ENCODE data around the gene ARHGEF28.

ARHGEF28 gene

DNA sequence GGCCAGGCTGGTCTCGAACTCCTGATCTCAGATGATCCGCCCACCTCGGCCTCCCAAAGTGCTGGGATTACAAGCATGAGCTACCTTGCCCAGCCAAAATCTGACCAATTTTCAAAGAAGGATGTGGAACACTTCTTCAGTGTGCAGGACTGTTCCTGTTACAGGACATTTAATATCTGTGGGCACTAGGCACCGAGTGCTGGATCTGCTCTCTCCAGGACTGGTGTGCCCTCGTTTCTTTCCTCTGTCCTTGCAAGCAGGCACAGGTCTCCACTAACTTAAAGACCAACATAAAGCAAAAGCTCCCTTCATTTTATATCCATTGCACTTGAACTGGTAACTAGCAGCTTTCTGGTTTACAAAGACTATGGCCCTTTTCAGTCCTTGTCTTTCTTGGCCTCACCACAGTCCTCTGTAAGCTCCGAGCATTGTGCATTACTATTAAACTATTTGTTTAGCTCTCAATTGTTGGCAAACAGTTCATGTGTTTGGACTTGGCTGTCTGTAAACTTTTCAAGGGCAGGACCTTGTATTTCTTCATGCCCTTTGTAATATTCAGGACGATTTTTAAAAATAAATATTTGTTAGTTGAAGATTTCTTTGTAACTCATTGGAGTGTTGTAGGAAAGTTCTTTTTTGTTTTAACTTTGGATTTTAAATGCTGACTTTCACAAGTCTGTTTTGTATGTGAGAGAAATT lies 37.3 kb downstream of the ARHGEF28 start:
- no peak for DNase-seq

DNA sequence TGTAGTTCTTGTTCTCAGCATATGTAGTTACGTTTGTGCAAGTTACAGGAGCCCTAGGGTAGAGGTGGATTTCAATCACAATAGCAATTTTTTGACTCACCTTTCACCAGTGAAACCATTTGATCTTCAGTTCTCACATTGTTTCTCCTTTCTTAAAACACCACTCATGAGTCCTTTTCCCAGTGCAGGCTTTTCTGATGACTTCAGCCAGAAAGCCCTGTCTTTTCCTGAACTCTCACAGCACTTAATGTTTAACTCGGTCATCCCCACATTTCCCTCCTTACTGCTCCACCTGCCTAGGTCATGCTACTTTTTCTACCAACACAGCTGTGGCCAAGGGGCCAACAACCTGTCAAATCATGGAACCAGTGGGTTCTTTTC lies 37.9 kb downstream of the ARHGEF28 start:
- DNase-seq = no peak

GRCh38 chr5:73664796-73665195 lies 38.8 kb downstream of the ARHGEF28 start:
- no peak for DNase-seq

GRCh38 chr5:73666891-73667290 lies 40.9 kb downstream of the ARHGEF28 start:
- no peak for DNase-seq

DNA sequence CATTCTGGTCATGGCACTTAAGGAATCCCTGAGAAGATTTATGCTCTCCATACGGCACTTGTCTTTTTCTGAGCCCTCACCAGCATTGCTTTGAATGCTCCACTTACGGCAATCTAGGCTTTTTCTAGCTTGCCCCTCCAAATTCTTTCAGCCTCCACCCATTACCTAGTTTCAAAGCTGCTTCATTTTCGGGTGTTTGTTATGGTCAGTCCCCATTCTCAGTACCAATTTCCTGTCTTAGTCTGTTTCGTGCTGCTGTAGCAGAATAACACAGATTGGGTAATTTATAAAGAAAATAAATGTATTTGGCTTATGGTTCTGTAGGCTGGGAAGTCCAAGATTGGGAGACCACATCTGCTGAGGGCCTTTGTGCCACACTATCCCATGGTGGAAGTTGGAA lies 42.0 kb downstream of the ARHGEF28 start:
- DNase-seq = no peak

DNA sequence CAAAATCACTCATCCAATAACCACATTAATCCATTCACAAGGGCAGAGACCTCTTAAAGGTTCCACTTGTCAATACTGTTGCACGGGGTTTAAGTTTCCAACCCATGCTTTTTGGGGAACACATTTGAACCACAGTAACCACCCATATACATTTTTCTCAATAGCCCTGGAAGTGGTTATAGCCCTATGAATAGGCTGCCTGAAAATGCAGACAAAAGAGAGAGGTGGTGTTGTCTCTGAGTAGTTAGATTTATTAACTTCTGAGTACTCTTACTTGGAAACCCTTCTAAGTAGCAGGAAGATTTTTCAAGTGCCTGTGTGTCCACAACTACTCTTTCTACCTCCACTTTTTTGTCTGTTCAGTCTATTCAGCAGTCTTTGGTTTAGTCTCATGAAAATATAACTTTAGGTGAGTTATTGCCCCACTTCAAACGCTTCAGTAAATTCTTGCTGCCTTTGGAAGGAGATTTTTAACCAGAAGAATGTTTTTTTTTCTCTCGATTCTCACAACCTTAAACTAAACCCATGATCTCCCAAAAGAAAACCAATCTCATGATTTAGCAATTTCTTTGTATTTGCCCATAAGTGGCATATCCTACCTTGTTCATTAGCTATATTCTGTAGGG lies 42.6 kb downstream of the ARHGEF28 start:
- no peak for DNase-seq

DNA sequence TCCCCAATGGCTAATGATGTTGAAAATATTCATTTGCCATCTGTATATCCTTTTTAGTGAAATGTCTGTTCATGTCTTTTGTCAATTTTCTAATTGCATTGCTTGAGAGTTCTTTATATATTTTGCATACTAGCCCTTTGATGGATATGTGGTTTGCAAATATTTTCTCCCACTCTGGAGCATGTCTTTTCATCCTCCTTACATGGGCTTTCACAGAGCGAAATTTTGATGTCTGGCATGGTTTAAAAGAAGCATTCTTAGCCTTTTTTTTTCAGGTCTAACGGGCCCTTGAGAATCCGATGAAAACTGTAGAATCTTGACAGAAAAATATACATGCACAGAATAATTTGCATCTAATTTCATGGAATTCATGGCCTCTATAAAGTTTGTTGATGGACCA lies 44.7 kb downstream of the ARHGEF28 start:
- no peak for DNase-seq

GRCh38 chr5:73672132-73672531 lies 46.1 kb downstream of the ARHGEF28 start:
- no peak for DNase-seq

GRCh38 chr5:73673161-73673591 lies 47.2 kb downstream of the ARHGEF28 start:
- DNase-seq = no peak

GRCh38 chr5:73674669-73675004 lies 48.6 kb downstream of the ARHGEF28 start:
- no peak for DNase-seq

GRCh38 chr5:73678322-73678740 lies 52.3 kb downstream of the ARHGEF28 start:
- no peak for DNase-seq

- DNase-seq = no peak
These were observed 52.8 kb downstream of the ARHGEF28 start for GRCh38 chr5:73678807-73679206.

DNA sequence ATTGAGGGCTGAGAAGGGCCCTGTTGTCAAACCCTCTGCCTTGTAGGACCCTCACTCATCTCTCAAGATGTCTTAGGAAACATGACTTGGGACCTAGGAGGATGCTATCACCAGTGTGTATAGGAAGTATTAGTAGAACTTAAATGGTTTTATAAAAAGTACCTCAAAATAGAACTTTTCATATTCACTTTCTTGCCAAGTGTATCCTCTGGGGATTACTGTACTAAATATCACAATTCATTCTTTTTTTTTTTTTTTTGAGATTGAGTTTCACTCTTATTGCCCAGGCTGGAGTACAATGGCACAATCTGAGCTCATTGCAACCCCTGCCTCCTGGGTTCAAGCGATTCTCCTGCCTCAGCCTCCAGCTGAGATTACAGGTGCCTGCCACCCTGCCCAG lies 56.2 kb downstream of the ARHGEF28 start:
- no peak for DNase-seq

DNA sequence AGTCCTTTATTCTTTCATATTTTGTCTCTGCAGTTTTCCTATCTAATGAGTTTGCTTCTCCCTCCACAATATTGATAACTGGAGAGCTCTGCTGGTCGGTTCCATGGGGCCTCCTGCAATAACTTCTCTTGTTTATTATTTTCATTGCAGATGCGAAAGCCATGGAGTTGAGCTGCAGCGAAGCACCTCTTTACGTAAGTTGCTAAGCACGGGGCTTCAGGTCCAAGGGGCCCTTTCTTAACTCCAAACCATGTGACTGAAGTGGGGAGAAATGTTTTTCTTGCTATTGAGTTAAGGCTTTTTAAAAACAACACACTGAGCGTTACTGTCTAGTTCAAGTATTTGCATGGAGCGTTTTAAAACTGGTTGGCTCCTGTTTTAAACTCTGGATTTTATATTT lies 58.7 kb downstream of the ARHGEF28 start:
- no peak for DNase-seq

GRCh38 chr5:73686912-73687311 lies 60.9 kb downstream of the ARHGEF28 start:
- no peak for DNase-seq

- DNase-seq = no peak
These were observed 61.4 kb downstream of the ARHGEF28 start for GRCh38 chr5:73687357-73687756.

DNA sequence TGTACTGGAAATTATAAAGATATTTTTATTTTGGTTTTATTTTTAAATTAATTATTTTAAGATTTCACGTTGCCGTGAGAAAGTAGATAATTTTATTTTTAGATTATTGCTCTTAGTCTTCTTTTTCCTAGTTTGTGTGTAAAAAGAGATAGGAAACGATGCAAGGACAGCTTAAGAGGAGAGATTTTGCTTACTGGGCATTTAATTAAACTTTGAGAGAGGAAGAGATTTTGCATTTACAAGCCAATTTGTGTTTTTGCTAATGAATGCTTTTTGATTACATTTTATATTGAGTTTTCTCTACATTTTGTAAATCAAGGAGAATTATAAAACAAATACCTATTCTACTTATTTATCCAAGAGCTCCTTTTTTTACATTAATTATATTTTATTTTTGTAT lies 64.0 kb downstream of the ARHGEF28 start:
- DNase-seq = no peak

DNA sequence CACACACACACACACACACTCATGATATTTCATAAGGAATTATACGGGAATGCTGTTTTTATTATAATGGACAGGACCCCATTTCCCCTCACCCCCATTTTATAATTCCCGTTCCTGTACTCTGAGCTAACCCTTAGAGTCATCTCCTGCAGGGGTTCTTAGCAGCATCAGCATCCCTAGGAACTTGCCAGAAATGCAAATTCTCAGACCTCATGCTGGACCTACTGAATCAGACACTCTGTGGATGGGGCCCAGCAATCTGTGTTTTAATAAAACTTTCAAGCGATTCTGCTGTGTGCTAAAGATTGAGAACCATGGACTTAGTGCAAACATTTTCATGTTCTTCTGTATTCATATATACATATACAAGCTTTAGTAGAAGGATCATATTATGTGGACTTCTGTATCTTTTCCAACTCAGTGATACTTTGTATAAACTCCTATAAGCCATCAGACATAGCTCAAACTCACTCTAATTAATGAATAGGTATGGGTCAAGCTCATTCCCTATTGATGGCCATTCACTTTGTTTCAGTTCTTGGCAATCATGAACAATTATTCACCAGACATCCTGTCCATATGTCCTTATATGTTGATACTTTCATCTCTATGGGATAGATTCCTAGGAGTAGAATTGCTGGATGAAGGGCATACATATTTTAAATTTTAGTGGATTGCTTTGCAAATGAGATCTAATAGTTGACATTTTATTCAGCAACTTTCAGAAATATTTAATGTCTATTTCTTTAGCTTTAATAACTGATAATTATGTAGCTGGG lies 65.5 kb downstream of the ARHGEF28 start:
- DNase-seq = no peak

- no peak for DNase-seq
These were observed 66.2 kb downstream of the ARHGEF28 start for GRCh38 chr5:73692166-73692640.

GRCh38 chr5:73692981-73693380 lies 67.0 kb downstream of the ARHGEF28 start:
- DNase-seq = no peak

DNA sequence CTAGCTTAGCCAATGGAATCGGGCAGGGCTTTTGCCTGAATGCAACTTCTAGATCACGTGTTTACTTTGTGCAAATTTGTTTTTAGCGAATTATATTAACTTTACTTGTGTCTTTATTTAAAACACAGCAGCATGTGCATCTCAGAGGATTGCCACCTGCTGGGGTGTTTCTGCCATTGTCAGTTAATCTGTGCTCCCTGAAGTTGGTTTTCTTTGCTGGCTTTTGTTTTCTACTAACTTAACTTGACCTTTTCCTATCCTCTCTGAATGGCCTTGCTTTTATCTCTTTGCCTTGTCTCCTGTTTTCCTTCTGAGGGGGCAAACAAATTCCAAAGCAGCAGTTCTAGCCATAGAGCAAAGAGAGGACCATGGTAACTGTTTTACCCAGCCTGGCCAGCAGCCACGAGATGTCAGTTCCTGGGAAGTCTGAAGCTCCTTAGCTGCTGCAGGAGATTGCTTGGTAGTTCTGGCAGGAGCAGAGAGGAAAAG lies 67.6 kb downstream of the ARHGEF28 start:
- no peak for DNase-seq

GRCh38 chr5:73694089-73694488 lies 68.1 kb downstream of the ARHGEF28 start:
- no peak for DNase-seq

- DNase-seq = no peak
These were observed 72.0 kb downstream of the ARHGEF28 start for GRCh38 chr5:73698011-73698410.

- no peak for DNase-seq
These were observed 75.6 kb downstream of the ARHGEF28 start for GRCh38 chr5:73701566-73701965.
